MG63 (cell line): ENCODE data around the gene AK1. TPM values are rescaled to one million over a fixed set of nuclear protein-coding genes. Genes with fewer than 3 reads are reported as not detected.

ENCODE experiments used
- DNase-seq: peaks from one replicate; pipeline ENCODE4 v3.0.0-alpha.2; 2020
- H3K27me3 ChIP-seq: fragments of 250-450 bp; sonication (Bioruptor Pico); 2 replicates; pipeline ENCODE4 v1.5.1; 2020; ENCODE audit warnings: mild to moderate bottlenecking, moderate library complexity
- H3K36me3 ChIP-seq: fragments of 250-450 bp; sonication (Bioruptor Pico); 2 replicates; pipeline ENCODE4 v1.5.1; 2020; ENCODE audit warnings: mild to moderate bottlenecking, moderate library complexity
- H3K4me3 ChIP-seq: fragments of 250-450 bp; sonication (Bioruptor Pico); 2 replicates; pipeline ENCODE4 v1.5.1; 2020; ENCODE audit warnings: mild to moderate bottlenecking, moderate library complexity
- H3K9me3 ChIP-seq: fragments of 250-450 bp; sonication (Bioruptor Pico); 2 replicates; pipeline ENCODE4 v1.5.1; 2020; ENCODE audit warnings: mild to moderate bottlenecking, moderate library complexity
- total RNA-seq: library from RNA; depleted of rRNA; stranded (reverse); fragments of >200 nt; shearing (Covaris generic); gene quantifications from 2 replicates; pipeline ENCODE4 v1.2.3, GENCODE V29; 2014; ENCODE audit warnings: low replicate concordance; rRNA removed

The AK1 gene
- total RNA-seq, result 36.6 and 69.0 TPM in 2 replicates

GRCh38 chr9:127877566-127877998 is at the start of gene AK1:
Gene AK1, minus strand, starts transcription at chr9:127877675. Its CDS starts 3,058 bp downstream, at chr9:127874617.
- Histone ChIP-seq H3K36me3 (peaks cover 6% of the 10 kb centered on the region; the same call in 1 of the 2 replicates), H3K4me3 (peak within 1 kb of the TSS; percentile 50), H3K27me3 (no peaks in the 10 kb centered on the region), H3K9me3 (no peaks in the 10 kb centered on the region)
- peak; percentile 79 for DNase-seq

GRCh38 chr9:127926906-127927200 is 49.4 kb upstream of the AK1 start:
- Histone ChIP-seq H3K4me3 (no peak overlapping the region), H3K27me3 (no peaks in the 10 kb centered on the region), H3K9me3 (no peaks in the 10 kb centered on the region), H3K36me3 (no peaks in the 10 kb centered on the region)
- no peak for DNase-seq

- H3K9me3 ChIP-seq, result no peaks in the 10 kb centered on the region
- no peaks in the 10 kb centered on the region for H3K27me3 ChIP-seq
- no peak for DNase-seq
- no peak overlapping the region for H3K4me3 ChIP-seq
- no peaks in the 10 kb centered on the region for H3K36me3 ChIP-seq
Observed at GRCh38 chr9:127925959-127926905, 48.8 kb upstream of the AK1 start.

DNA sequence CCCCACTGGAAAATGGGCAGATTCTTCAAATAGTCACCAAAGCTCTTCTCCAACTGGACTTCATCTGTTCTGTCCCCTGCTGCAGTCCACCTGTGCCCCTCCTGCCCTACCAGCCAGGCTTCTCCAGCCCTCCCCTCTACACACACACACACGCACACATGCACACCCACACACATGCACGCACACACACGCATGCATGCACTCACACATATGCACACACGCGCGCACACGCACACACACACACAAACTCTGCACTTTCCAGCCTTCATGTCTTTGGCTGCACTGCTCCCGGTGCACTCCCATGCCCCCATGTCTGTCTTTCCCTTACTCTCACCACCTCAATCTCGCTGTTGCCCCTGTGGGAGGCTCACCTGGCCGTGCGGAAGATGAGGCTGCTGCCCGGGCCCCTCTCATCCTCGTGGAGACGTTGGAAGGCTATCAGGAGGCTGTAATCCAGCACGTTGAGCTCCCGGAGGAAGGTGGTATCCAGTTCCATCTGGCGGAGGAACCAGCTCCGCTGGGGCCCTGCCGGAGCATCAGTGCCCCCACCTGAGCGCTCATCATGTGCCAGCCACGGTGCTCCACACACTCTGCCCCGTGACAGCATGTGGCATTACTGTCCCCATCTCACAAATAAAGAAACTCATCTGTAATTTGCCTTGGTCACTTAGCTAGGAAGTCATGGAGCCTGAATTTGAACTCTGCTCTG is 47.4 kb upstream of the AK1 start:
- DNase-seq, result no peak
- Histone ChIP-seq H3K9me3 (no peaks in the 10 kb centered on the region), H3K36me3 (no peaks in the 10 kb centered on the region), H3K4me3 (no peak overlapping the region), H3K27me3 (no peaks in the 10 kb centered on the region)

GRCh38 chr9:127923771-127924170 is 46.3 kb upstream of the AK1 start:
- Histone ChIP-seq H3K9me3 (no peaks in the 10 kb centered on the region), H3K4me3 (no peak overlapping the region), H3K36me3 (no peaks in the 10 kb centered on the region), H3K27me3 (no peaks in the 10 kb centered on the region)
- DNase-seq, result peak; percentile 95

DNA sequence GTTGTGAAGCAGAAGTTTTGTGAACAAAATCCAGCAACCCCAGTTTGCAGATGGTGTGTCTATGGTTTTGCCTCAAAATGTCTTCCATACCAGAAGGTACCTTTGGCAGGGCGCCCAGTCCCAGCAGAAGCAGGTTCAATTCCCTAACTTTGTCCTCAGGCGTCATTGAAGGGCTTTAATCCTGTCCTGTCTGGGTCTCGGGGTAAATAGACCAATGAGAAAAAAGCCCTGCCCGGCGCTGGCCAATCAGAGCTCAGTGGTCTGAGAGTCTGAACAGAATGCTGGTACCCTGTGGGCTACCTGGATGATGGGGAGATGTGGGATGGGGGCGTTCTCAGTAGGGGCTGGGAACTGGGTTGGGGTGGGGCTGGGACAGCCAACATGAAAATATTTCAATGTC is 45.6 kb upstream of the AK1 start:
- H3K27me3 ChIP-seq, result no peaks in the 10 kb centered on the region
- H3K4me3 ChIP-seq, result no peak overlapping the region
- DNase-seq, result no peak
- no peaks in the 10 kb centered on the region for H3K9me3 ChIP-seq
- H3K36me3 ChIP-seq, result no peaks in the 10 kb centered on the region

GRCh38 chr9:127921557-127922120 is 44.2 kb upstream of the AK1 start:
- DNase-seq, result peak; percentile 54
- no peaks in the 10 kb centered on the region for H3K27me3 ChIP-seq
- no peak overlapping the region for H3K4me3 ChIP-seq
- no peaks in the 10 kb centered on the region for H3K36me3 ChIP-seq
- H3K9me3 ChIP-seq, result no peaks in the 10 kb centered on the region

- Histone ChIP-seq H3K36me3 (no peaks in the 10 kb centered on the region), H3K4me3 (no peak overlapping the region), H3K9me3 (no peaks in the 10 kb centered on the region), H3K27me3 (no peaks in the 10 kb centered on the region)
- no peak for DNase-seq
Observed at GRCh38 chr9:127920794-127921193, 43.3 kb upstream of the AK1 start.

- Histone ChIP-seq H3K27me3 (no peaks in the 10 kb centered on the region), H3K9me3 (no peaks in the 10 kb centered on the region), H3K4me3 (no peak overlapping the region), H3K36me3 (no peaks in the 10 kb centered on the region)
- DNase-seq, result peak; percentile 99
Observed at GRCh38 chr9:127919253-127919815, 41.9 kb upstream of the AK1 start.

- no peak overlapping the region for H3K4me3 ChIP-seq
- no peaks in the 10 kb centered on the region for H3K9me3 ChIP-seq
- DNase-seq, result peak; percentile 77
- H3K36me3 ChIP-seq, result 0 out of 2 replicates have a peak, but pooled peaks cover 3% of the 10 kb centered on the region
- no peaks in the 10 kb centered on the region for H3K27me3 ChIP-seq
Observed at GRCh38 chr9:127918183-127919107, 41.0 kb upstream of the AK1 start.

GRCh38 chr9:127917603-127918002 is 40.1 kb upstream of the AK1 start:
- Histone ChIP-seq H3K4me3 (no peak overlapping the region), H3K27me3 (no peaks in the 10 kb centered on the region), H3K36me3 (peaks cover 7% of the 10 kb centered on the region; the same call in 1 of the 2 replicates), H3K9me3 (no peaks in the 10 kb centered on the region)
- DNase-seq, result no peak

- no peaks in the 10 kb centered on the region for H3K9me3 ChIP-seq
- DNase-seq, result peak; percentile 89
- peak within 1 kb of the TSS; percentile 75 for H3K4me3 ChIP-seq
Observed at GRCh38 chr9:127916720-127917581, 39.5 kb upstream of the AK1 start, which contains the start of gene ST6GALNAC4. Gene ST6GALNAC4, minus strand, starts transcription at chr9:127917041. Its CDS starts 622 bp downstream, at chr9:127916419.

DNA sequence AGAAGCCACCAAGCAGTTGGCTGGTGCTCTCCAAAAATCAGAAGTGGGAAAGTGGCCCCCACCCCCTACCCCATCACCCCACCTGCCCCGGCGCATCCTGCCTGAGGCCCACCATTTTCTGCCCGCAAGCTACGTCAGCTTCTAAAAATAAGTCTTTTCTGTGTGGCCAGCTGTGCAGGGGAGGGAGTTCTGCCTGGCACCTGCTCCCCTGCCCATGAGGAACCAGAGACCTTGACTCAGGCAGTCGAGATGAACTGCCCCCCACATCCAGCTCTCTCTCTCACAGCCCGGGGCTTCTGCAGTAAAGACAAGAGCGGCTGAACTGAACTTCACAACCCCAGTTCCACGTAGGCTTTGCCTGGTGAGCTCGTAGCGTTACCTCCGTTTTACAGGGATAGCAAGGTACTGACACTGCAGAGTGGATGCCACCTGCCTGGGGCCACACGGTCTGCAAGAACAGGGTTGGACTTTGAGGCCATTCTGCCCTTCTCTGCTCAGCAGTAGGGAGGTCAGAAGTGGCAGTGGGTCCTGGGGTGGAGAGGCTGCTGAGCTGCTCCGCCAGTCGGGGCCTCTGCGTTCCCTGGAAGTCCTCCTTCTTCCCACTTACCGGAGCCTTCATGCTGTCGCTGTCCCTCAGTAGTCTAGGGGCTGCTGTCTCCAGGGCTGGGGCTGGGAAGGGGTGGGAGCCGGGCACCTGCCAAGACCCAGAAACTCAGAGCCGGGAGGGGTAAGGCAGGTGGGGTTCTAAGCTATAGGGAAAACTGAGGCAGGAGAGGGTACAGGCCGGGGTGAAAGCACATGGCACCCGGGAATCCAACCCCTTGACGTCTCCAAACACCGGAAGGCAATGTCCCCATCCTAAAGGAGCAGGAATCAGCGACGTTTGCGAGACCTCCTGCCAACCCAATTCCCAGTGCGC is 38.6 kb upstream of the AK1 start:
- peaks cover 7% of the 10 kb centered on the region for H3K36me3 ChIP-seq
- no peaks in the 10 kb centered on the region for H3K9me3 ChIP-seq
- no peaks in the 10 kb centered on the region for H3K27me3 ChIP-seq
- no peak for DNase-seq
- peak overlapping the region; percentile 75 for H3K4me3 ChIP-seq

More at GRCh38 chr9:127916720-127917581, 39.5 kb upstream of the AK1 start, which contains the start of gene ST6GALNAC4:
- H3K27me3 ChIP-seq, result no peaks in the 10 kb centered on the region
- H3K36me3 ChIP-seq, result peaks cover 7% of the 10 kb centered on the region

DNA sequence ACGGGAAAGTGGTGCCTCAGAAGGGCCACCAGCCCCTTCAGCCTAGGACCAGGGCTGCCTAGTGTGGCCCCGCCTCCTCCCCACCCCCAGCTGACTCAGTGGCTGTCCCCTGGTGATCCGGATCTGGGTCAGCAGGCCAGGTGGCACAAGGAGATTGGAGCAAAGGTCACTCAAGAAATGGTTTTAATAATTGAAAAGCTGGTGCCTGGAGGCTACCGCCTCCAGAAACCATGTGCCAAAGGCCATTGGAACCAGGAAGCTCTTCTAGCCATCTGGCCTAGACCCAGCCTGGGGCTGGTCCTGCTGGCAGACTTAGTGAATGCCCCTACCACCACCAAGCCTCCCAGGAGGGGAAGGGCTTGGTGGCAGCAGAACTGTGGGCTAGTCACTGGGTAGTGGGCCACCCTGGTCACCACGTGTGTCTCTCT is 37.9 kb upstream of the AK1 start:
- H3K4me3 ChIP-seq, result no peak overlapping the region
- H3K9me3 ChIP-seq, result no peaks in the 10 kb centered on the region
- H3K27me3 ChIP-seq, result no peaks in the 10 kb centered on the region
- DNase-seq, result peak; percentile 33
- peaks cover 10% of the 10 kb centered on the region for H3K36me3 ChIP-seq
